PC-3 (cell line): ENCODE measurements around the gene DALRD3. TPM values are rescaled to one million over a fixed set of nuclear protein-coding genes. Genes with fewer than 3 reads are reported as not detected.
A peak's percentile ranks its signal among the peaks of the same experiment; 100 is the strongest.

Experiments
- ATAC-seq: fragments of 200-7000 bp; cut with Tn5 transposase; 2 replicates; pipeline ENCODE4 v1.9.1; 2020; ENCODE audit warnings: mild to moderate bottlenecking, moderate library complexity
- BruUV-seq: library from RNA; stranded (reverse); fragments of 400-500 nt; replicated peaks from 2 replicates; lab custom pipeline; 2021; lab: Mats Ljungman, UMichigan
- CTCF ChIA-PET: fragments of 300-600 bp; sonication (Branson Sonifier 250); formaldehyde crosslinking; loops from one replicate; lab custom pipeline; 2022; ENCODE audit warnings: antibody characterized with exemption; lab: Charles Lee
- POLR2A ChIA-PET: fragments of 300-600 bp; sonication (Branson Sonifier 250); formaldehyde crosslinking; loops from one replicate; lab custom pipeline; 2022; ENCODE audit warnings: antibody characterized with exemption; ENCODE audit not compliant: unreplicated experiment; lab: Charles Lee
- DNase-seq: peaks from one replicate; pipeline ENCODE4 v3.0.0-alpha.2; 2015
- H2AFZ ChIP-seq: fragments of 300-600 bp; sonication (generic); 2 replicates; pipeline ENCODE4 v1.6.0; 2016; ENCODE audit warnings: antibody characterized with exemption, low read length
- H3F3A ChIP-seq: fragments of 300-600 bp; sonication (generic); one replicate; pipeline ENCODE4 v1.6.0; 2017; ENCODE audit warnings: antibody characterized with exemption, low read length, control low read depth, mild to moderate bottlenecking; ENCODE audit not compliant: unreplicated experiment
- H3K27ac ChIP-seq: fragments of 300-600 bp; sonication (generic); 2 replicates; pipeline ENCODE4 v1.5.1; 2016; ENCODE audit warnings: mild to moderate bottlenecking, low read length
- H3K27me3 ChIP-seq: fragments of 300-600 bp; sonication (generic); 2 replicates; pipeline ENCODE4 v1.6.1; 2016; ENCODE audit warnings: low read length, mixed read lengths
- H3K36me3 ChIP-seq: fragments of 300-600 bp; sonication (generic); 2 replicates; pipeline ENCODE4 v1.6.1; 2016; ENCODE audit warnings: low read depth, mixed run types, low read length, mixed read lengths
- H3K4me1 ChIP-seq: fragments of 300-600 bp; sonication (generic); 2 replicates; pipeline ENCODE4 v1.5.1; 2016; ENCODE audit warnings: low read length; ENCODE audit not compliant: insufficient read depth
- H3K4me2 ChIP-seq: fragments of 300-600 bp; sonication (generic); 2 replicates; pipeline ENCODE4 v1.6.0; 2016; ENCODE audit warnings: low read length
- H3K4me3 ChIP-seq: fragments of 300-600 bp; sonication (generic); 2 replicates; pipeline ENCODE4 v1.5.1; 2016; ENCODE audit warnings: mild to moderate bottlenecking, low read length, mixed read lengths
- H3K79me2 ChIP-seq: fragments of 300-600 bp; sonication (generic); 2 replicates; pipeline ENCODE4 v1.6.1; 2017; ENCODE audit warnings: low read length, mixed read lengths
- H3K9ac ChIP-seq: fragments of 300-600 bp; sonication (generic); 2 replicates; pipeline ENCODE4 v1.6.0; 2016; ENCODE audit warnings: mild to moderate bottlenecking, low read length
- H3K9me2 ChIP-seq: fragments of 300-600 bp; sonication (generic); replicated peaks from 2 replicates; pipeline ENCODE4 v1.6.1; 2016; ENCODE audit warnings: mixed run types, low read length, mixed read lengths
- H3K9me3 ChIP-seq: fragments of 300-600 bp; sonication (generic); 2 replicates; pipeline ENCODE4 v1.6.1; 2016; ENCODE audit warnings: low read length, mixed read lengths
- H4K20me1 ChIP-seq: fragments of 300-600 bp; sonication (generic); 2 replicates; pipeline ENCODE4 v1.6.1; 2016; ENCODE audit warnings: low read length, mixed read lengths
- EZH2 ChIP-seq: fragments of 300-600 bp; sonication (generic); IDR thresholded peaks from one replicate; pipeline ENCODE4 v1.6.1; 2017; ENCODE audit warnings: antibody characterized with exemption, mild to moderate bottlenecking, low read length; ENCODE audit not compliant: unreplicated experiment
- EZH2phosphoT487 ChIP-seq: fragments of 300-600 bp; sonication (generic); IDR thresholded peaks from 2 replicates; pipeline ENCODE4 v1.6.1; 2018; ENCODE audit warnings: mild to moderate bottlenecking, antibody characterized with exemption, low read length, borderline replicate concordance
- intact Hi-C: fragments of 100-400 bp; cut with micrococcal nuclease; formaldehyde crosslinking; loops from 2 replicates; pipeline ENCODE4 v1.9.0; 2023
- total RNA-seq: library from RNA; depleted of rRNA; stranded (reverse); fragments of >200 nt; gene quantifications from 2 replicates; pipeline ENCODE4 v1.2.3, GENCODE V29; 2014
- TF ChIP-seq, protein P1 (sequence below): fragments of 300-600 bp; sonication (generic); conservative IDR thresholded peaks from 2 replicates; pipeline ENCODE4 v1.5.1; 2017; ENCODE audit warnings: antibody characterized with exemption, low read depth, mild to moderate bottlenecking, low read length

DALRD3 gene
- total RNA-seq, 1 experiment from 2014 or later, result 43.3 TPM

DNA sequence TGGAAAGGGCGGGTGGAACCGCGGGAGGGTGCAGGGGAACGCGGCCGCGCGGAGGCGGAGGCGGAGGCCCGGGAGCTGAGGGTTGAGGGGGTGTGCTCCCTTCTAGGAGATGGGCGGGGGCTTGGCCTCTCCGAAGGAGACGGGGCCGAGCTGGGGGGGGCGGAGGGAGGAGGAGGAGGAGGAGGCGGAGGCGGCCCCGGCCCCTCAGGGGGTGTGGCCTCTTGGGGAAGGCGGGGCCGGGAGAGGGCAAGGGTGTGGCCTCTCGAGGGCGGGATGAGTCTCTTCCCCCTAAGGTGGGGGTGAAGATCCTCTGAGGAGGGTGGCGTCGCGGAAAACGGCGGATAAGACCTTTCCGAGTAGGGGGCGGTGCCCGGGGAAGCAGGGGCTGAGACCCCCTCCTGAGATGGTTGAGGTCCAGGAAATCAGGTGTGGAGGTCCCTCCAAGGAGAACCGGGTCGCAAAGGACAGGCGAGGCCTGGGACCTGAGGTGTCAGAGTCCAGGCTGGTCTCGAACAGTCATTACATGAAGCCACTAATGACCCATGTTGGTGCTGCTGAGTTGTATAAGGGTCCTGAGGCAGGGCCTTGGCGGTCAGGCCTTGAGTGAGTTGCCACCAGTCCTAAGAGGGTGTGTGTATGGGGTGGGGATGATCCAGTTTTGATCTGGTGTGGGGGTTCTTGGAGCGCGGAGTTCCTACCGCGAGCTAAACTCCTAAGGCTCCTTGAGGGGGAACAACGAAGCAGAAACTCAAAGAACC lies 10.4 kb downstream of the DALRD3 start:
- H3K4me3 ChIP-seq, result peak overlapping the region; percentile 79
- intact Hi-C loops, result loop anchor here (1.0 kb wide), 2 partner anchors 13 to 17 kb away; no protein-coding TSS in a partner anchor
- peak overlapping the region; percentile 99 for H3K4me2 ChIP-seq
- H3K27me3 ChIP-seq, result no peaks in the 10 kb centered on the region
- peak overlapping the region; percentile 94 for H2AFZ ChIP-seq
- TF ChIP-seq EZH2, result no peak
- TF ChIP-seq, protein P1, sequence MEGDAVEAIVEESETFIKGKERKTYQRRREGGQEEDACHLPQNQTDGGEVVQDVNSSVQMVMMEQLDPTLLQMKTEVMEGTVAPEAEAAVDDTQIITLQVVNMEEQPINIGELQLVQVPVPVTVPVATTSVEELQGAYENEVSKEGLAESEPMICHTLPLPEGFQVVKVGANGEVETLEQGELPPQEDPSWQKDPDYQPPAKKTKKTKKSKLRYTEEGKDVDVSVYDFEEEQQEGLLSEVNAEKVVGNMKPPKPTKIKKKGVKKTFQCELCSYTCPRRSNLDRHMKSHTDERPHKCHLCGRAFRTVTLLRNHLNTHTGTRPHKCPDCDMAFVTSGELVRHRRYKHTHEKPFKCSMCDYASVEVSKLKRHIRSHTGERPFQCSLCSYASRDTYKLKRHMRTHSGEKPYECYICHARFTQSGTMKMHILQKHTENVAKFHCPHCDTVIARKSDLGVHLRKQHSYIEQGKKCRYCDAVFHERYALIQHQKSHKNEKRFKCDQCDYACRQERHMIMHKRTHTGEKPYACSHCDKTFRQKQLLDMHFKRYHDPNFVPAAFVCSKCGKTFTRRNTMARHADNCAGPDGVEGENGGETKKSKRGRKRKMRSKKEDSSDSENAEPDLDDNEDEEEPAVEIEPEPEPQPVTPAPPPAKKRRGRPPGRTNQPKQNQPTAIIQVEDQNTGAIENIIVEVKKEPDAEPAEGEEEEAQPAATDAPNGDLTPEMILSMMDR, result no peak
- no peak for TF ChIP-seq EZH2phosphoT487
- peak overlapping the region; percentile 89 for H3K27ac ChIP-seq
- H3K4me1 ChIP-seq, result peaks cover 17% of the 10 kb centered on the region
- DNase-seq (peak; percentile 90), ATAC-seq (peak; percentile 56)
- H3F3A ChIP-seq, result no peaks in the 10 kb centered on the region
- no TSS peak for BruUV-seq
- no peaks in the 10 kb centered on the region for H3K9me3 ChIP-seq
- CTCF ChIA-PET, result interaction anchor here (0.6 to 1.4 kb wide), 4 partner anchors 10 to 87 kb away, joined by 3 to 15 read pairs (median 5); partner anchors contain the start of gene P4HTM
- POLR2A ChIA-PET, result interaction anchor here (0.5 to 2.1 kb wide), 10 partner anchors 8 to 960 kb away, joined by 3 to 51 read pairs (median 4); partner anchors contain the start of genes IMPDH2, NDUFAF3 and QRICH1
- H3K9me2 ChIP-seq, result no peaks in the 10 kb centered on the region
- H4K20me1 ChIP-seq, result peaks cover 20% of the 10 kb centered on the region
- peaks cover 17% of the 10 kb centered on the region; the same call in 1 of the 2 replicates for H3K36me3 ChIP-seq
- peaks cover 64% of the 10 kb centered on the region for H3K79me2 ChIP-seq
- H3K9ac ChIP-seq, result peak overlapping the region; percentile 99

DNA sequence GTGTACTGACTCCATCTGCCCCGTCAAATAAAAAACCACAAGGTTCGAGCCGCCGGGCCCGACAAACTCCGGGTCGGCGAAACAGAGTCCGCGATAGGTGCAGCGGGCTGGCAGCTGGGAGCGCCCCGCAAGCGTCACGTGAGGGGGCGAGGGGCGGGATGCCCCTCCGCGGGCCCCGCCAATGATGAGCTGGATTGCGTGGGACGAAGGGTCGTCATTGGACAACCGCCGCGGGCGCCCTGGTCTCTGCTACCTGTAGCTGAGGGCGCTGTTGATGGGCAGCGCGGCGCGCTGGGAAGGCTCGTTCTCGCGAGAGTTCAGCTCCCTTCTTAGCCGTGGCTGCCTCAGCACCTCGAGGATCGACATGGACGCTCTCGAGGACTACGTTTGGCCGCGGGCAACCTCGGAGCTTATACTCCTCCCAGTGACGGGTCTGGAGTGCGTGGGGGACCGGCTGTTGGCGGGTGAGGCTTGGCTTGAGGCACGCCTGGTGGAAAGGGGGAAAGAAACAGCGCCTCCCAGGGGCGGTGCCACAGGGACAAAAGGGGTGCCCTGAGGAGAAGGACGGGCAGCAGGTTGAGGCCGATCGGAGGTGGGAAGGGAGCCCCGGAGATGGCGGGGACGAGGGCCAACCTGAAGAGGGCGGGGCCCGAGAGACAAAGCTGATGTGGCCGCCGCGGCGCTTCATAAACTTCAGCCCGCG lies 11.2 kb downstream of the DALRD3 start, which contains the start of gene WDR6:
Gene WDR6, plus strand, starts transcription at position 324 of the 703 bp plus-strand sequence. Its CDS starts 41 bp downstream, at position 365.
- no TSS peak for BruUV-seq
- intact Hi-C loops, result loop anchor here (1.0 kb wide), 2 partner anchors 14 to 16 kb away; no protein-coding TSS in a partner anchor
- no peaks in the 10 kb centered on the region for H3K9me3 ChIP-seq
- H3K27me3 ChIP-seq, result no peaks in the 10 kb centered on the region
- ATAC-seq (peak; percentile 89), DNase-seq (peak; percentile 99)
- no peaks in the 10 kb centered on the region for H3F3A ChIP-seq
- TF ChIP-seq EZH2, result no peak
- TF ChIP-seq EZH2phosphoT487, result no peak
- TF ChIP-seq, protein P1, result peak; percentile 55
- peak within 1 kb of the TSS; percentile 99 for H3K9ac ChIP-seq
- peaks cover 18% of the 10 kb centered on the region for H4K20me1 ChIP-seq
- peak within 1 kb of the TSS; percentile 89 for H3K27ac ChIP-seq
- peaks cover 57% of the 10 kb centered on the region for H3K79me2 ChIP-seq
- peak within 1 kb of the TSS; percentile 99 for H3K4me2 ChIP-seq
- H3K9me2 ChIP-seq, result no peaks in the 10 kb centered on the region
- CTCF ChIA-PET, result interaction anchor here (0.6 to 1.4 kb wide), 7 partner anchors 10 to 447 kb away, joined by 3 to 15 read pairs (median 5); partner anchors contain the start of genes NDUFAF3 and P4HTM
- peak within 1 kb of the TSS; percentile 94 for H2AFZ ChIP-seq
- H3K4me3 ChIP-seq, result peak within 1 kb of the TSS; percentile 79
- H3K4me1 ChIP-seq, result peaks cover 17% of the 10 kb centered on the region
- H3K36me3 ChIP-seq, result peaks cover 11% of the 10 kb centered on the region; the same call in 1 of the 2 replicates
- POLR2A ChIA-PET, result interaction anchor here (0.5 to 2.1 kb wide), 19 partner anchors 8 to 959 kb away, joined by 3 to 51 read pairs (median 4); partner anchors contain the start of genes IMPDH2, LAMB2, NDUFAF3 and P4HTM
